Activated CD8-positive, alpha-beta memory T cell treated with anti-CD3 and anti-CD28 coated beads, Interleukin-2, amount 10 ng/mL, durations not matched to agents 7 days and 5 days (primary cell): Measurements from ENCODE around the gene IFRD2. TPM values are rescaled to one million over a fixed set of nuclear protein-coding genes. Genes with fewer than 3 reads are reported as not detected.

Source experiments
- ATAC-seq: fragments of 150-1000 bp; cut with Tn5 transposase; one replicate; pipeline ENCODE4 v1.10.0; 2021; ENCODE audit warnings: moderate library complexity
- CTCF ChIA-PET: fragments of 350-600 bp; sonication (Branson Sonifier 250); formaldehyde crosslinking; loops from one replicate; lab custom pipeline; 2021; ENCODE audit warnings: antibody characterized with exemption; lab: Charles Lee
- DNase-seq: peaks from one replicate; pipeline ENCODE4 v3.0.0-alpha.2; 2020
- H3K27ac Mint-ChIP-seq: one replicate; pipeline ENCODE4 v1.8.0; 2021; ENCODE audit warnings: mild to moderate bottlenecking, mixed read lengths
- H3K27me3 Mint-ChIP-seq: one replicate; pipeline ENCODE4 v1.8.0; 2021; ENCODE audit warnings: mixed read lengths
- H3K36me3 Mint-ChIP-seq: one replicate; pipeline ENCODE4 v1.8.0; 2021; ENCODE audit warnings: mild to moderate bottlenecking, mixed read lengths
- H3K4me1 Mint-ChIP-seq: one replicate; pipeline ENCODE4 v1.8.0; 2021; ENCODE audit warnings: mixed read lengths
- H3K4me3 Mint-ChIP-seq: one replicate; pipeline ENCODE4 v1.8.0; 2021; ENCODE audit warnings: mild to moderate bottlenecking, moderate library complexity, mixed read lengths
- H3K9me3 Mint-ChIP-seq: one replicate; pipeline ENCODE4 v1.8.0; 2022; ENCODE audit warnings: low read depth, mixed read lengths
- total RNA-seq, 2 experiments: library from RNA; stranded (reverse); gene quantifications; one replicate each; pipeline ENCODE4 v1.2.3, GENCODE V29; 2021

Gene IFRD2
- total RNA-seq, 2 experiments from 2014 or later = 74.8 to 103 TPM

DNA sequence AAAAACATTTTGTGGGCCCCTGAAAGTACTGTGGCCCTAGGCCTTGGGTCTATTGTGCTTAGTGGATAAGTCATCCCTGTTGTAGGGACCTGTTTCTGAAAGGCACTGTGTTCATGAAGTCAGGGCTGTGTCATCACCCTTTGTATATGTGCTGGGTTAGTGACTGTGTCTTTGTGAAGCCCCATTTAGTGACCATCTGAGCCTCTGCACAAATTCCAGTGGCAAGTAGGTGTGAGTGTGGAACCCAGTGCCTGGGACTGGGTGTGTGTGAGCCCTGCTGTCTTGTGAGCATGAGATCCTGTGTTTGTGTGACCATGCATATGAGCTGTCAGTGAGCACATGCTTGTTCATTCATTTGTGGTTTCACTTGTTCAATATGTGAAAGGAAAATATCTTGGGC, 12.4 kb upstream of the IFRD2 start:
- Mint-ChIP-seq H3K27me3 (no peaks in the 10 kb centered on the region), H3K9me3 (no peaks in the 10 kb centered on the region), H3K27ac (no peak overlapping the region), H3K36me3 (peaks cover 2% of the 10 kb centered on the region), H3K4me1 (peaks cover 17% of the 10 kb centered on the region), H3K4me3 (no peak overlapping the region)
- CTCF ChIA-PET = interaction anchor here (1.1 to 17.4 kb wide), 2 partner anchors 17 to 30 kb away, joined by 3 to 266 read pairs; partner anchors contain the start of genes HYAL2 and TUSC2
- ATAC-seq = no peak
- DNase-seq = no peak

- Mint-ChIP-seq H3K27ac (no peak within 1 kb of the TSS), H3K27me3 (no peaks in the 10 kb centered on the region), H3K36me3 (peaks cover under 1% of the 10 kb centered on the region), H3K4me1 (peaks cover 18% of the 10 kb centered on the region), H3K9me3 (no peaks in the 10 kb centered on the region), H3K4me3 (no peak within 1 kb of the TSS)
- CTCF ChIA-PET = interaction anchor here (17.4 kb wide), 1 partner anchor 18 kb away, joined by 266 read pairs; the partner anchor contains the start of genes HYAL2 and TUSC2
- no peak for DNase-seq
- ATAC-seq = no peak
These were observed 11.0 kb upstream of the IFRD2 start, which contains the start of gene HYAL1 for GRCh38 chr3:50303013-50303815. Gene HYAL1, minus strand, starts transcription at chr3:50303574. Its CDS starts 618 bp downstream, at chr3:50302956.

- Mint-ChIP-seq H3K36me3 (peaks cover 1% of the 10 kb centered on the region), H3K27ac (no peak overlapping the region), H3K27me3 (no peaks in the 10 kb centered on the region), H3K9me3 (no peaks in the 10 kb centered on the region), H3K4me3 (no peak overlapping the region), H3K4me1 (peaks cover 25% of the 10 kb centered on the region)
- CTCF ChIA-PET = interaction anchor here (0.5 to 17.4 kb wide), 2 partner anchors 19 to 630 kb away, joined by 4 to 266 read pairs; partner anchors contain the start of genes HYAL2 and TUSC2
- ATAC-seq (no peak), DNase-seq (no peak)
These were observed 10.1 kb upstream of the IFRD2 start for GRCh38 chr3:50302095-50303012.

- H3K4me3 Mint-ChIP-seq = peak overlapping the region; percentile 96
- no peak for ATAC-seq
- peak; percentile 40 for DNase-seq
- peaks cover 5% of the 10 kb centered on the region for H3K36me3 Mint-ChIP-seq
- CTCF ChIA-PET = interaction anchor here (1.8 to 17.4 kb wide), 2 partner anchors 21 to 36 kb away, joined by 12 to 266 read pairs; partner anchors contain the start of genes HYAL2 and TUSC2
- H3K4me1 Mint-ChIP-seq = peaks cover 27% of the 10 kb centered on the region
- H3K27ac Mint-ChIP-seq = peak overlapping the region; percentile 99
- H3K27me3 Mint-ChIP-seq = no peaks in the 10 kb centered on the region
- no peaks in the 10 kb centered on the region for H3K9me3 Mint-ChIP-seq
These were observed 8.5 kb upstream of the IFRD2 start for GRCh38 chr3:50300681-50301254.

GRCh38 chr3:50299929-50300680, 7.9 kb upstream of the IFRD2 start:
- ATAC-seq (no peak), DNase-seq (peak; percentile 60)
- H3K36me3 Mint-ChIP-seq = peaks cover 5% of the 10 kb centered on the region
- H3K27ac Mint-ChIP-seq = peak overlapping the region; percentile 99
- H3K4me3 Mint-ChIP-seq = peak overlapping the region; percentile 96
- H3K4me1 Mint-ChIP-seq = peaks cover 27% of the 10 kb centered on the region
- H3K27me3 Mint-ChIP-seq = no peaks in the 10 kb centered on the region
- CTCF ChIA-PET = interaction anchor here (0.8 to 17.4 kb wide), 14 partner anchors 21 to 105 kb away, joined by 3 to 266 read pairs (median 6); partner anchors contain the start of genes HYAL2, RASSF1 and TUSC2
- H3K9me3 Mint-ChIP-seq = no peaks in the 10 kb centered on the region

DNA sequence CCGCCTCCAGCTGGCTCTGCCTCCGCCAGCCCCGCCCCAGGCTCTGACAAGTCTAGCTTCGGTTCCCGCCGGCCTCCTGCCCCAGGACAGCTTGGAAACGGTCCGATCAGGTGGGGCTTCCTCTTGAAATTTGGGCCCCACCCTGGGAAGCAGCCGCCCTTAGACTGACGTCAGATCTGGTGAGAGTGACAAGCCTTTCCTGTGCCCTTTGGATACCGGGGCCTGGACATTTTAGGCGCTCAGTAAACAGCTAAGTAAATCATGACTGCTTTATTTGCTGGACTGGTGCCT, 7.4 kb upstream of the IFRD2 start:
- DNase-seq = no peak
- Mint-ChIP-seq H3K36me3 (peaks cover 5% of the 10 kb centered on the region), H3K4me3 (peak overlapping the region; percentile 96), H3K4me1 (peaks cover 24% of the 10 kb centered on the region), H3K27me3 (no peaks in the 10 kb centered on the region), H3K9me3 (no peaks in the 10 kb centered on the region), H3K27ac (peak overlapping the region; percentile 99)
- ATAC-seq = no peak
- CTCF ChIA-PET = interaction anchor here (0.7 to 17.4 kb wide), 15 partner anchors 20 to 105 kb away, joined by 3 to 266 read pairs (median 5); partner anchors contain the start of genes HYAL2, RASSF1 and TUSC2

DNA sequence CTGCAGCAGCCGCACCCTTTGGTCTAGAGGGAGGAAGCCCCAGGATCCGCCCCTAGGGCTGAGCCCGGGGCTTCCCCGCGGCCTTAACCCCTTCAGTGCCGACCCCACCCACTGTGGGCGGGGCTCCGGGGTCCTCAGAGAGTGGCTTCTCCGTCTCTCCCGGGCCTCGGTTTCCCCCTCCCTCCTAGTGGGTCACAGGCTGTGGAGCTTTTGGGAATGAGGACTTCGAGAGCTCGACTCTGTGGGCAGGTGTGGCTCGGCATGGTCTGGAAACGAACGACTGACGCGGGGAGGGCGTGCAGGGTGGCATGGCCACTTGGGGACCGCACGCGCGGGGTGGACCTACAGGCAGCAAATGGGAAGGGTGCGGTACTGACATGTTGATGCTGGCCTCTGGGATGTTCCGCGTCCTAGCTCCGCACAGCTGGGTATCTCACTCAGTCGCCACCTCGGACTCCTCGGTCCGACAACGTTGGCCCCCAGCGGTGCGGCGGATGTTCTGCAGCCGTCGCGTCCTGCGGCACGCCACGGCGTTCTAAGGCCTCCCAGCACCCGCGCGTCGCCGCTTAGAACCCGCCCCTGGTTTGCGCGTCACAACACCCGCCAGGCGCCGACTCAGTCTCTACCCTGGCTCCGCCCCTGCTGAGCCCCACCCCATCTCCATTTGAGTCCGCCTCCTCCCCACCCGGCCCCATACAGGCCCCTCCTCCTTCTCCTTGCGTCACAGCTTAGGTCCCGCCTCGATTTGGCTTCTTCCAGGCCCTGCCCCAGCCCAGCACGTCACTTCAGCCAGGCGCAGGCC, 6.8 kb upstream of the IFRD2 start, which contains the start of the genes HYAL3 and NAA80:
Gene HYAL3 (minus strand): TSS at position 570 of the 802 bp plus-strand sequence. CDS start 3,803 bp downstream, outside the sequence.
Gene NAA80 (minus strand): TSS at position 570 of the 802 bp plus-strand sequence. CDS start 1,942 bp downstream, outside the sequence.
- Mint-ChIP-seq H3K4me3 (peak within 1 kb of the TSS; percentile 96), H3K27me3 (no peaks in the 10 kb centered on the region)
- CTCF ChIA-PET = interaction anchor here (0.7 to 17.4 kb wide), 21 partner anchors 10 to 292 kb away, joined by 3 to 266 read pairs (median 4); partner anchors contain the start of genes HYAL2, RASSF1 and TUSC2

GRCh38 chr3:50297896-50298725, 5.9 kb upstream of the IFRD2 start:
- DNase-seq (peak; percentile 54), ATAC-seq (no peak)
- H3K9me3 Mint-ChIP-seq = no peaks in the 10 kb centered on the region
- H3K4me3 Mint-ChIP-seq = peak overlapping the region; percentile 96
- peaks cover 23% of the 10 kb centered on the region for H3K4me1 Mint-ChIP-seq
- H3K27me3 Mint-ChIP-seq = no peaks in the 10 kb centered on the region
- H3K36me3 Mint-ChIP-seq = peaks cover 5% of the 10 kb centered on the region
- CTCF ChIA-PET = interaction anchor here (0.5 to 17.4 kb wide), 18 partner anchors 9 to 293 kb away, joined by 3 to 266 read pairs (median 4); partner anchors contain the start of genes HYAL2, RASSF1, TMEM115 and TUSC2
- H3K27ac Mint-ChIP-seq = peak overlapping the region; percentile 99

More for the DNA sequence above, 6.8 kb upstream of the IFRD2 start, which contains the start of the genes HYAL3 and NAA80:
- peaks cover 5% of the 10 kb centered on the region for H3K36me3 Mint-ChIP-seq
- peaks cover 23% of the 10 kb centered on the region for H3K4me1 Mint-ChIP-seq
- no peaks in the 10 kb centered on the region for H3K9me3 Mint-ChIP-seq
- DNase-seq (peak; percentile 100), ATAC-seq (peak; percentile 84)
- peak within 1 kb of the TSS; percentile 99 for H3K27ac Mint-ChIP-seq

GRCh38 chr3:50297384-50297775, 5.2 kb upstream of the IFRD2 start:
- Mint-ChIP-seq H3K9me3 (no peaks in the 10 kb centered on the region), H3K27me3 (no peaks in the 10 kb centered on the region), H3K4me3 (peak overlapping the region; percentile 96), H3K4me1 (peaks cover 29% of the 10 kb centered on the region), H3K36me3 (peaks cover 5% of the 10 kb centered on the region), H3K27ac (peak overlapping the region; percentile 99)
- DNase-seq = peak; percentile 41
- no peak for ATAC-seq
- CTCF ChIA-PET = interaction anchor here (0.5 to 17.4 kb wide), 6 partner anchors 24 to 68 kb away, joined by 3 to 266 read pairs (median 4); partner anchors contain the start of genes HYAL2, TMEM115 and TUSC2

DNA sequence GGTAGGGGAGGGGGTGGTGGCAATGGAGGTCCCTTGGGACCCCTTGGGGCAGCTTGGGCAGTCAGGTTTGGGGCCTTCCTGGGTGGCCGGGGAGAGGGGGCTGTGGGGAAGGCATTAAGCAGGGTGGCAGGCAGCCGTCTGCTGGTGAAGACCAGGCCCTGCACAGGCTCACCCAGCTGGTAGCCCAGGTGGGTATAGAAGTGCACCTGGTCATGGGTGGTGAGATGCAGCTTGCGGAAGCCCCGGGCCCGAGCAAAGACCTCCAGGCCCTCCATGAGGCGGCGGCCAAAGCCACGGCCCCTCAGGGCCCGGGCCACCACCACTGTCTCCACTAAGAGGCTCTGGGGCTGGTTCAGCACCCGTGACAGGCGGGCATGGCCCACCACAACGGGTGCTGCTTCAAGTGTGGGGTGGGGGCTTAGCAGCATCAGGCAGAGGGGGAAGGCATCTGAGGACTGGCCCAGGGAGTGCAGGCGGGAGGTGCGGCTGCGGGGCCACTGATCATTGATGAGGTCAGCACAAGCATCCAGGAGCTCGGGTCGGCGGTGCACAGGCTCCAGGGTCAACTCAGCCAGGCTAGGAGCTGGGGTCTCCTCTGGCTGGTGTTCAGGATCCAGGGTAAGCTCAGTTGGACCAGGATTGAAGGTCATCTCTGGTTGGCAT, 4.6 kb upstream of the IFRD2 start:
- ATAC-seq (no peak), DNase-seq (peak; percentile 40)
- H3K36me3 Mint-ChIP-seq = peaks cover 5% of the 10 kb centered on the region
- CTCF ChIA-PET = interaction anchor here (1.6 to 17.4 kb wide), 2 partner anchors 25 to 63 kb away, joined by 4 to 266 read pairs; partner anchors contain the start of genes HYAL2, TMEM115 and TUSC2
- no peak overlapping the region for H3K4me3 Mint-ChIP-seq
- H3K4me1 Mint-ChIP-seq = peaks cover 30% of the 10 kb centered on the region
- no peaks in the 10 kb centered on the region for H3K27me3 Mint-ChIP-seq
- H3K27ac Mint-ChIP-seq = peak overlapping the region; percentile 99
- no peaks in the 10 kb centered on the region for H3K9me3 Mint-ChIP-seq
